Muscle layer of duodenum (tissue), 2 donors: Measurements from ENCODE around the gene KRT14.

Experiments
- H3K27ac ChIP-seq: one replicate; pipeline ENCODE4 v1.7.0; 2013; ENCODE audit warnings: mild to moderate bottlenecking, low read length
- H3K27me3 ChIP-seq: one replicate; pipeline ENCODE4 v1.7.0; 2013; ENCODE audit warnings: low read depth, mild to moderate bottlenecking, control low read depth, low read length
- H3K36me3 ChIP-seq, 2 donors: one replicate each; pipeline ENCODE4 v1.7.0; 2013; ENCODE audit warnings: low read length in 2 of 2, control low read depth in 1 of 2, mild to moderate bottlenecking in 1 of 2; ENCODE audit not compliant: insufficient read depth in 2 of 2, control insufficient read depth in 1 of 2
- H3K4me1 ChIP-seq, 2 donors: one replicate each; pipeline ENCODE4 v1.7.0; 2013; ENCODE audit warnings: low read length in 2 of 2, mild to moderate bottlenecking in 2 of 2, control low read depth in 1 of 2, moderate library complexity in 1 of 2; ENCODE audit not compliant: insufficient read depth in 2 of 2, control insufficient read depth in 1 of 2
- H3K4me3 ChIP-seq, 2 donors: one replicate each; pipeline ENCODE4 v1.7.0; 2013; ENCODE audit warnings: low read length in 2 of 2, low read depth in 1 of 2, mild to moderate bottlenecking in 1 of 2
- H3K9me3 ChIP-seq, 2 donors: one replicate each; pipeline ENCODE4 v1.7.0; 2013; ENCODE audit warnings: low read length in 2 of 2, control low read depth in 1 of 2, mild to moderate bottlenecking in 1 of 2; ENCODE audit not compliant: control insufficient read depth in 1 of 2
- donor health status: healthy.

Gene KRT14

GRCh38 chr17:41539071-41539492, 47.6 kb downstream of the KRT14 start:
- Histone ChIP-seq H3K36me3 (no peaks in the 10 kb centered on the region), H3K4me3 (no peak overlapping the region), H3K9me3 (no peaks in the 10 kb centered on the region), H3K27me3 (peaks cover 4% of the 10 kb centered on the region), H3K27ac (no peak overlapping the region), H3K4me1 (no peaks in the 10 kb centered on the region)

GRCh38 chr17:41538565-41538991, 48.1 kb downstream of the KRT14 start:
- Histone ChIP-seq H3K4me3 (no peak overlapping the region), H3K27me3 (peaks cover 4% of the 10 kb centered on the region), H3K36me3 (no peaks in the 10 kb centered on the region), H3K27ac (no peak overlapping the region), H3K4me1 (no peaks in the 10 kb centered on the region), H3K9me3 (no peaks in the 10 kb centered on the region)

- no peaks in the 10 kb centered on the region for H3K9me3 ChIP-seq
- peaks cover 4% of the 10 kb centered on the region for H3K27me3 ChIP-seq
- H3K36me3 ChIP-seq = no peaks in the 10 kb centered on the region
- H3K27ac ChIP-seq = no peak overlapping the region
- no peak overlapping the region for H3K4me3 ChIP-seq
- no peaks in the 10 kb centered on the region for H3K4me1 ChIP-seq
These were observed 48.7 kb downstream of the KRT14 start for GRCh38 chr17:41537990-41538389.

GRCh38 chr17:41537614-41537954, 49.1 kb downstream of the KRT14 start:
- Histone ChIP-seq H3K9me3 (no peaks in the 10 kb centered on the region), H3K27ac (no peak overlapping the region), H3K36me3 (no peaks in the 10 kb centered on the region), H3K4me1 (no peaks in the 10 kb centered on the region), H3K4me3 (no peak overlapping the region), H3K27me3 (peaks cover 4% of the 10 kb centered on the region)

GRCh38 chr17:41536741-41537613, 49.7 kb downstream of the KRT14 start:
- H3K27ac ChIP-seq = no peak overlapping the region
- no peak overlapping the region for H3K4me3 ChIP-seq
- H3K27me3 ChIP-seq = peaks cover 4% of the 10 kb centered on the region
- no peaks in the 10 kb centered on the region for H3K4me1 ChIP-seq
- H3K36me3 ChIP-seq = no peaks in the 10 kb centered on the region
- H3K9me3 ChIP-seq = no peaks in the 10 kb centered on the region

GRCh38 chr17:41535764-41536481, 50.8 kb downstream of the KRT14 start:
- H3K4me3 ChIP-seq = no peak overlapping the region
- H3K36me3 ChIP-seq = no peaks in the 10 kb centered on the region
- H3K27ac ChIP-seq = no peak overlapping the region
- H3K9me3 ChIP-seq = no peaks in the 10 kb centered on the region
- peaks cover 4% of the 10 kb centered on the region for H3K27me3 ChIP-seq
- H3K4me1 ChIP-seq = no peaks in the 10 kb centered on the region

- Histone ChIP-seq H3K27ac (no peak overlapping the region), H3K9me3 (no peaks in the 10 kb centered on the region), H3K4me1 (no peaks in the 10 kb centered on the region), H3K4me3 (no peak overlapping the region), H3K36me3 (no peaks in the 10 kb centered on the region), H3K27me3 (peaks cover 4% of the 10 kb centered on the region)
These were observed 51.7 kb downstream of the KRT14 start for GRCh38 chr17:41534899-41535546.

GRCh38 chr17:41533613-41534012, 53.1 kb downstream of the KRT14 start:
- no peaks in the 10 kb centered on the region for H3K4me1 ChIP-seq
- peaks cover 12% of the 10 kb centered on the region for H3K27me3 ChIP-seq

GRCh38 chr17:41532947-41533570, 53.6 kb downstream of the KRT14 start:
- Histone ChIP-seq H3K27ac (no peak overlapping the region), H3K4me1 (peaks cover 0 to 4% of the 10 kb centered on the region in 2 donors), H3K27me3 (peaks cover 16% of the 10 kb centered on the region), H3K36me3 (no peaks in the 10 kb centered on the region), H3K4me3 (no peak overlapping the region), H3K9me3 (no peaks in the 10 kb centered on the region)

More at GRCh38 chr17:41533613-41534012, 53.1 kb downstream of the KRT14 start:
- Histone ChIP-seq H3K36me3 (no peaks in the 10 kb centered on the region), H3K27ac (no peak overlapping the region), H3K4me3 (no peak overlapping the region), H3K9me3 (no peaks in the 10 kb centered on the region)
